ENCODE results near the gene ZNF346.

- TF ChIP-seq CTCF (IDR thresholded peaks at IDR 0.05; ENCODE audit: low read depth, low read length) (no peak), POLR2A (IDR thresholded peaks at IDR 0.05; ENCODE audit: extremely low read depth, insufficient read length) (no peak), MAX (IDR thresholded peaks at IDR 0.05; ENCODE audit: low read depth, low read length) (no peak)
Measured at GRCh38 chr5:177025101-177025601, 2.7 kb downstream of the ZNF346 start.
